ENCODE results near the gene ADAM19. TPM values are rescaled to one million over a fixed set of nuclear protein-coding genes. Genes with fewer than 3 reads are reported as not detected.

Gene ADAM19
- total RNA-seq (2022; extraction: Qiagen RNA extraction; ENCODE audit: low read depth) = 13.9 to 19.9 TPM (median 17.9 TPM) in 5 replicates

GRCh38 chr5:157575381-157576020 is at the start of gene ADAM19:
TSS of gene ADAM19 (minus strand) at chr5:157575775. CDS start at chr5:157575696, 79 bp downstream.

GRCh38 chr5:157459715-157460599 is 115.6 kb downstream of the ADAM19 start, which contains the start of gene NIPAL4:
TSS of gene NIPAL4 (plus strand) at chr5:157460213. CDS start at chr5:157460321, 108 bp downstream.

Other genes starting within 250 kb of the ADAM19 start
- gene NIPAL4, start 115.6 kb downstream of the ADAM19 start, total RNA-seq (2022; extraction: Qiagen RNA extraction; ENCODE audit: low read depth) = 9.5 to 13.6 TPM (median 11.6 TPM) in 5 replicates
- gene SOX30, start 76.7 kb upstream of the ADAM19 start, total RNA-seq (2022; extraction: Qiagen RNA extraction; ENCODE audit: low read depth) = 0.06 to 0.09 TPM in 2 of 5 replicates, not detected in the others
- gene C5orf52, start 95.8 kb upstream of the ADAM19 start, total RNA-seq (2022; extraction: Qiagen RNA extraction; ENCODE audit: low read depth) = not detected in 5 replicates
- 26.2 to 36.1 TPM (median 29.3 TPM) in 5 replicates for gene THG1L, start 155.6 kb upstream of the ADAM19 start, total RNA-seq (2022; extraction: Qiagen RNA extraction; ENCODE audit: low read depth)
- gene LSM11, start 167.9 kb upstream of the ADAM19 start, total RNA-seq (2022; extraction: Qiagen RNA extraction; ENCODE audit: low read depth) = 1.9 to 3.6 TPM (median 3.0 TPM) in 5 replicates

All from A549 treated with RU486 at 1 μM for 4 hours (cell line).